HG03095 (cell line): ENCODE results near the gene ARHGAP24.
A peak's percentile ranks its signal among the peaks of the same experiment; 100 is the strongest.

Experiments used
- ATAC-seq: cut with Tn5 transposase; IDR thresholded peaks from one replicate; pipeline ENCODE4 v1.9.1; 2021; ENCODE audit warnings: moderate library complexity; ENCODE audit not compliant: unreplicated experiment

Gene ARHGAP24

DNA sequence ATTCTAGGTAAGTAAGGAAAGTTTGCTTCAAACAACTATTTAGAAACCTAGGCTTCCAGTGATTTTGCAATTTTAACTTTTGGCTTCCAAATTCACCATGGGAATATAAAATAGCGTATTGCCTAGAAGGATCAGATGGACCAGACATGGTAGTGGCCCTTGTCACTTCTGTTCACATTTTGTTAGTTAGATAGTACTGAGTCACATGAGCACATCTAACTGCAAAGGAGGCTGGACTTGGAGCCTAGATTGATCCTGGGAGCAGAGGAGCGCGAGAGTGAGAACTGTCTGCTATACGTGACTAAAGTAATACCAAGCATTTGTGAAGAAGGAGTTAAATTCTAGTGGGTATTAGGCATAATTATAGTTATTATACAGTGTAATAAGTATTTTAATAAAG lies 102.4 kb downstream of the ARHGAP24 start:
- ATAC-seq = no peak

- no peak for ATAC-seq
Measured at GRCh38 chr4:85579942-85580341, 105.0 kb downstream of the ARHGAP24 start.

GRCh38 chr4:85580489-85580888 lies 105.5 kb downstream of the ARHGAP24 start:
- no peak for ATAC-seq

DNA sequence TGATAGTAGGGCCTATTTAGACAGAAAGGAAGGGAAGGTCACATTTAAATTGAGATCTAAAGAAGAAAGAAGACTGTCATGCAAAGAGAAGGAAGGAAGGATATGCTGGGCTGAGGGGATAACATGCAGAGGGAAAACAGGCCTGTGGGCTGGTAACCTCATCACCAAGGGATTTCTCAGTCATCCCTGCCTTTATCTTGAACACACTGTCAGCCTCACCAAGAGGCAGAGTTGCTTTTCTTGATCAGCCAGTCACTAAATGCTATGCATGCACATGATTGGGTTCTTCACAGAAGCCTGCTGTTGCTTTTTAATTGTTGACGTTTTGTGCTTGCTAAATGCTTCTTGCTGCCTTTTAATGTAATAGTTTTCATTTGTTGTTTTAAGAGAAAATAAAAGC lies 113.0 kb downstream of the ARHGAP24 start:
- ATAC-seq = no peak

DNA sequence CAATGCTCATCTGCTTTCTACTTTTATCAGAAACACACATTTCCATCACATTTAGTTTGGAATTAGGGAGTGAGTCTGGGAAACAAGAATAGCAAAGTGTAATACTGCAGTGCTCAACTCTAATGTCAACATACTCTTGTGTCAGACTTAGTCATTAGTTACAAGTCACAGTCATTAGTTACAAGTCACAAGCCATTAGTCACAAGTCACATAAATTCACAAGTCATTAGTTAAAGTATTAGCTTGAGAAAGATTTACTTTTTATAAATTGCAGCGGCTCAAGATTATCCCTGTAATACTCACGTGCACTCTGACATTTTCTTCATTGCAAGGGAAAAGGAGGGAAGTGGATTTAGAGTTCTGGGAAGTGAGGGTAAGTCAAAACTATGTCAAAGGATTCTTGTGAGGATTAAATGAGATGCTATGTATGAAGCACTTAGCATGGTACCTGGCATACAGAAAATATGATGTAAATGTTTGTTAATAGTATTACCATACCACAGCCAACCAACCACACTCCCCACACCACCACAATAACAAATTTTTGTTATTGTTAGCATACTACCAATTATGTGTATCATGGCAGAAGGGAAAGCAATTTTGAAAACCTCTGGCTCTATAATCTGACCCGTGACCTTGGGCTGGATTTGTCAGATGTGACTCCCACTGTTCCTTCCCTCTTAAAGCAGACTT lies 116.6 kb downstream of the ARHGAP24 start:
- ATAC-seq = no peak

DNA sequence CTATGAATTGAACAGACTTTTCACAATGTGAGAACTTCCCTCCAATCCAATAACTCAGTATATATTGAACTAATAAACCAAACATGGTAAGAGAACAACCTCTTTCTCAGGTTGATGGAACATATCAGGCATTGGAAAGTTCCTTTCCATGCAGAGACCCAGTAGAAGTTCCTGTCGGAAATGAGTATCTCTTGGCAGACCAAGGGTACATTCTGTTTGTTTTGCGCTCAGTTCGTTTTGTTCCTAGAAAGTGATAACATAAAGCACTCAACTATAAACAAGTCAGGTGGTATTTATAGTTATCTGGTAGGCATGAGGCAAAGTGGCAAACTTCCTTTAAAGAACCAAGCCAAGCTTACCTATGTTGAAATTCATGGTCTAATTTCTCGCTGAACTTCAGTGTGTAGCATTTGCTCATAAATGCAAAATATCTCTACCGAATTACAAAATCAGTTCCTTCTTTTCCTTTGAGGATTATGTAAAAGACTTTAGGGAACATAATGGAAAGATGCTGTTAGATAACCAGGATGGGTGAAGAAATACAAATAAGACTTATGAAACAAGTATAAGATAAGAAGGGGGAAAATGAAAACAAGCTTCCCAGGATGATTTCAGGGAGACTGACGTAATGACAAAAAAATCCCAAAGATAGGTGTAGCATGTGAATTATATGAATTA lies 120.3 kb downstream of the ARHGAP24 start:
- ATAC-seq = no peak

DNA sequence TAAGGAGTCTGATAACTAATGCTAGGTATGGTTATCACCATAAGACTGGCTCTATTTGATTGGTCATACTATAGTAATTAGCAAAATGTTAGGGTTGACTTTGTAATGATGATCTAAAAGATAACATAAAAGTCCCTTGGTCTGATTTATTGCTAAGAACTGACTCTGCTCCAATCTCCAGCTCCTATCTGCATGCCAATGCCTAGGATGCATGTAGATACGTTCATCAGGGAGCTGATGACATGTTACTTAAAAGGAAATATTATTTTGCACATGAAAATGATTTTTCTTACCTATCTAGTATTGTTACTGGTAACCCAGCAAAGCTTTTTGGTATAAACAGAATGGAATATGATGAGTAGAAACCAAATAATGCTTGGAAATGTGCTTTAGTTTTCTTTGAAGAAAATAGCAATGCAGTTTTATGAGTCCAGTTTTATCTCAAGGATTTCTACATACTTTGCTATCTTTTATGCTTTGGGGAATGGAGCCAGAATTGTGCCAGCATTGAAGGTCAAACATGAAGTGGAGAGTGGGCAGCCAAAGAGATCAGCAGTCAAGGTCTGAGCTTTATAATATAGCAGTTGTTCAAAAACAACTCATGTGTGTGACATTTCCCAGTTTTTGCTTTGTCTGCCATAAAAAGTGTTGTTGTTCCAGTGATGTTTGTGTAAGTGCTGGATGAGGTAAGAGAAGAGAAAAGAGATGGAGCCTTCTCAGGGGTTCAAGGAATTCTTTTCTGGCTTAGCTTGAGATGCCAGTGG lies 121.0 kb downstream of the ARHGAP24 start:
- ATAC-seq = no peak

DNA sequence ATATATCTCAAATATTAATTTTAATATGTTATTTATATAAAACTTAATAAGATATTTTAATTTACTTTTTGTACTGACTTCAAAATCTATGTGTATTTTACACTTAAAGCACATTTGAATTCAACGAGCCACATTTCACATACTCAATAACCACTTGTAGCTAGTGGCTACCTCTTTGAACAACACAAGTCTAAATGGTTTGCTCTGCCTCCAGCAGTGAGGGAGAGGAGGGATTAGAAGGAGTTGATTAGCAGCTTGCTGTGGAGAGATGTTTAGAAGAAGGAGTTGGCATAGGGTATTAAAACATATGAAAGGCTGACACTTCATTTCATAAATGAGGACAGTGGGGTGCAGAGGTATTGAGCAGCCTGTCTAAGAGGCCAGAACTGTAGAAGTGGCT lies 124.0 kb downstream of the ARHGAP24 start:
- ATAC-seq = no peak

- no peak for ATAC-seq
Measured at GRCh38 chr4:85600501-85600900, 125.6 kb downstream of the ARHGAP24 start.

GRCh38 chr4:85603437-85604336 lies 128.7 kb downstream of the ARHGAP24 start:
- peak; percentile 56 for ATAC-seq

DNA sequence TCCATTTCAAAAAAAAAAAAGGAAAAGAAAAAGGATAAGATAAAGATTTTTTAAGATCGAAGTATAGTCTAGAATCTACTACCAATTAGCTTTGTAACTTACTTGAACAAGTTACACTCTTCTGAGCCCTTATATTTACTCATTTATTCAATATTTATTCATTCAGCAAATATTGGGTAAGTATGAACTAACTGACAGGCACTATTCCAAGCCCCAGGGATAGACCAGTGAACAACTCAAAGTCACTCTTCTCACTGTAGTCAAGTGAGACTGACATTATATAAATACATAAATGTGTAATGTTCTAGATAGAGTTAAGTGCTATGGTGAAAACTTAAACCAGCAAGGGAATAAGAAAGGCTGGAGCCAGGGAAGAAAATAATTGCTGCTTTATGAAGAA lies 131.6 kb downstream of the ARHGAP24 start:
- no peak for ATAC-seq

- no peak for ATAC-seq
Measured at GRCh38 chr4:85607624-85608023, 132.7 kb downstream of the ARHGAP24 start.

GRCh38 chr4:85610450-85610849 lies 135.5 kb downstream of the ARHGAP24 start:
- peak; percentile 89 for ATAC-seq

GRCh38 chr4:85611661-85612060 lies 136.7 kb downstream of the ARHGAP24 start:
- ATAC-seq = no peak

GRCh38 chr4:85613901-85614300 lies 139.0 kb downstream of the ARHGAP24 start:
- ATAC-seq = no peak

DNA sequence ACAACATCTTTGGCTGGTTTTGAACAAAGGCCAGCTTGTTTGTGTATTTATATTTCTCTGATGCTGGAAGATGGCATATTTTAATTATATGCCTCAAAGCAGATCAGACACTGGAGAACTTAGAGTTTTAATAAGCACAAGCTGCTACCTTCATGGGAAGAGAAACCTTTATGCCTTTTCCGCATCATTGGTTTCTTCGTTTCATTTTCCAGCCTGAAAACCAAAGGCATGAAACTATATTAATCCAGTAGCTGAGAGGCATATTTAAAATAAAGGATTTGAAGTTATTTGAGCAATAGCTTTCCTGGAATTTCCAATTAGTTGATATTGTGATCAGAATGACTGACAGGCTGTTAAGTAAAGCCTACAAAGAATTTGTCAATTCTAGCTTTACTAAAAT lies 141.0 kb downstream of the ARHGAP24 start:
- ATAC-seq = no peak

DNA sequence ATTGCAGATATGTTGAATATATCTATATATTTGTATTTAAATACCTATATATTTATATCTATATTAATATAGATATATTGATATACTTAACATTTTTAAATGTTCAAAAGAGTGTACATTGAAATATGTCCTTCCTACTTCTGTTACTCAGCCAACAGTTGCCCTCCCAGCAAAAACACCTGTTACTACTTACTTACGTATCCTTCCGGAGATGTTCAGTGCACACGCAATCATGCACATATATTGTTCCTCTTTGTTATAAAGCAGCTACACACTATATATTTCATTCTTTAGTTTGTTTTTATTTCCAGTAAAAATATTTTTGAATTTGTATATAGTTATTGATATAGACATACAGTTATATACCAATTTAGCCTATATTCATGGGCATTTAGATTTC lies 142.3 kb downstream of the ARHGAP24 start:
- no peak for ATAC-seq

- ATAC-seq = no peak
Measured at GRCh38 chr4:85632981-85633380, 158.0 kb downstream of the ARHGAP24 start.

GRCh38 chr4:85637778-85638177 lies 162.8 kb downstream of the ARHGAP24 start:
- ATAC-seq = no peak

- ATAC-seq = no peak
Measured at GRCh38 chr4:85639946-85640345, 165.0 kb downstream of the ARHGAP24 start.
